ENCODE measurements around the gene GRIN1.

GRCh38 chr9:137128862-137129455, 10.0 kb upstream of the GRIN1 start:
- TF ChIP-seq EZH2 (IDR thresholded peaks at IDR 0.05; ENCODE audit: borderline replicate concordance, low read depth, low read length, poor library complexity, severe bottlenecking): no peak
- no peak for TF ChIP-seq CTCF (conservative IDR thresholded peaks at IDR 0.05; ENCODE audit: low read depth, low read length)

Measured in A673 (cell line).